Upper lobe of left lung (tissue), 4 donors: ENCODE data around the gene EIF5AL1.

Source experiments
- POLR2AphosphoS5 ChIP-seq, 2 donors: sonication (generic); formaldehyde crosslinking; IDR thresholded peaks; one replicate each; pipeline ENCODE4 v1.5.1; 2017; ENCODE audit warnings: antibody characterized with exemption in 2 of 2
- TF ChIP-seq, protein P1 (sequence below), 6 experiments: fragments of 450-650 bp in 4 of 6; fragments of 200-600 bp in 2 of 6; sonication (generic) in 2 of 6; IDR thresholded peaks; one replicate each; pipeline ENCODE4 v1.5.1; 2016 to 2019; ENCODE audit warnings: antibody characterized with exemption in 6 of 6

DNA sequence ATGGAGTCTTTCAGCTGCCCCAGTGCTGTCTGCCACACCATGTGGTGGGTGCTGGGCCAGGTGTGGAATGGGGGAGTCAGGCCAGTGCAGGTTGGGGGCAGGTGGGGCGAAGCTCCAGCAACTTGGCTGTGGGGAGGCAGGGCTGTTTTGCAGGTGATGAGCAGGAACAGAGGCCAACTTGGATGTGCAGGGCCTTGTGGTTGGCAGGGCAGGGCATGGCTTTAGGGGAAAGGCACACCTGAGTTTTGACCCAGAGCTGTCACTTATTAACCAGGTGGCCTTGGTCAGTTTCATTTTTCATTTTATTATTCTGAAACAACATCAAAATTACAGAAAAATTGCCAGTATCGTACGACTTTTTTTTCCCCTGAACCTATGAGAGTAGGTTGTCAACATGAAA lies 48.9 kb downstream of the EIF5AL1 start:
- TF ChIP-seq, protein P1, sequence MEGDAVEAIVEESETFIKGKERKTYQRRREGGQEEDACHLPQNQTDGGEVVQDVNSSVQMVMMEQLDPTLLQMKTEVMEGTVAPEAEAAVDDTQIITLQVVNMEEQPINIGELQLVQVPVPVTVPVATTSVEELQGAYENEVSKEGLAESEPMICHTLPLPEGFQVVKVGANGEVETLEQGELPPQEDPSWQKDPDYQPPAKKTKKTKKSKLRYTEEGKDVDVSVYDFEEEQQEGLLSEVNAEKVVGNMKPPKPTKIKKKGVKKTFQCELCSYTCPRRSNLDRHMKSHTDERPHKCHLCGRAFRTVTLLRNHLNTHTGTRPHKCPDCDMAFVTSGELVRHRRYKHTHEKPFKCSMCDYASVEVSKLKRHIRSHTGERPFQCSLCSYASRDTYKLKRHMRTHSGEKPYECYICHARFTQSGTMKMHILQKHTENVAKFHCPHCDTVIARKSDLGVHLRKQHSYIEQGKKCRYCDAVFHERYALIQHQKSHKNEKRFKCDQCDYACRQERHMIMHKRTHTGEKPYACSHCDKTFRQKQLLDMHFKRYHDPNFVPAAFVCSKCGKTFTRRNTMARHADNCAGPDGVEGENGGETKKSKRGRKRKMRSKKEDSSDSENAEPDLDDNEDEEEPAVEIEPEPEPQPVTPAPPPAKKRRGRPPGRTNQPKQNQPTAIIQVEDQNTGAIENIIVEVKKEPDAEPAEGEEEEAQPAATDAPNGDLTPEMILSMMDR (IDR thresholded peaks at IDR 0.05), result no peak
- TF ChIP-seq POLR2AphosphoS5 (IDR thresholded peaks at IDR 0.05), result no peak
